Keratinocyte (primary cell): ENCODE measurements around the gene IKZF1. TPM values are rescaled to one million over a fixed set of nuclear protein-coding genes. Genes with fewer than 3 reads are reported as not detected.

Experiments used
- DNase-seq: peaks from one replicate; pipeline ENCODE4 v3.0.0-alpha.2; 2011; ENCODE audit warnings: low read depth, missing footprints, low spot score
- FAIRE-seq: peaks from 2 replicates; lab custom pipeline; 2011; peaks lifted over from hg19 to GRCh38; lab: Jason Lieb, UNC
- H2AFZ ChIP-seq: 2 replicates; pipeline ENCODE4 v1.6.0; 2012; ENCODE audit warnings: low read length, control low read depth, inconsistent platforms; ENCODE audit not compliant: control insufficient read depth
- H3K27ac ChIP-seq: 2 replicates; pipeline ENCODE4 v1.5.1; 2011; ENCODE audit warnings: low read length; ENCODE audit not compliant: control insufficient read depth, insufficient read depth
- H3K27me3 ChIP-seq: 3 replicates; pipeline ENCODE4 v1.6.0; 2011; ENCODE audit warnings: low read length; ENCODE audit not compliant: control insufficient read depth, insufficient read depth; ENCODE audit errors: extremely low read depth
- H3K36me3 ChIP-seq, 2 experiments: 2 replicates in 1 of 2; 3 replicates in 1 of 2; pipeline ENCODE4 v1.5.1; 2011; ENCODE audit warnings: low read length in 2 of 2, mild to moderate bottlenecking in 1 of 2; ENCODE audit not compliant: control insufficient read depth in 2 of 2, insufficient read depth in 2 of 2; ENCODE audit errors: extremely low read depth in 1 of 2
- H3K4me1 ChIP-seq: 3 replicates; pipeline ENCODE4 v1.5.1; 2011; ENCODE audit warnings: low read length; ENCODE audit not compliant: control insufficient read depth, insufficient read depth; ENCODE audit errors: extremely low read depth
- H3K4me2 ChIP-seq: 3 replicates; pipeline ENCODE4 v1.6.0; 2011; ENCODE audit warnings: low read depth, low read length; ENCODE audit not compliant: control insufficient read depth, insufficient read depth; ENCODE audit errors: extremely low read depth
- H3K4me3 ChIP-seq, 3 experiments: fragments of 200-600 bp in 1 of 3; sonication (generic) in 1 of 3; 2 replicates in 2 of 3; 3 replicates in 1 of 3; pipeline ENCODE4 v1.5.1; 2011 to 2016; ENCODE audit warnings: low read length in 3 of 3, mild to moderate bottlenecking in 3 of 3, control low read depth in 2 of 3, inconsistent platforms in 1 of 3, low read depth in 1 of 3, mixed read lengths in 1 of 3, mixed run types in 1 of 3, moderate library complexity in 1 of 3; ENCODE audit not compliant: control insufficient read depth in 2 of 3, insufficient read depth in 2 of 3; ENCODE audit errors: extremely low read depth in 1 of 3
- H3K79me2 ChIP-seq: 2 replicates; pipeline ENCODE4 v1.6.0; 2012; ENCODE audit warnings: low read length; ENCODE audit not compliant: control insufficient read depth, insufficient read depth
- H3K9ac ChIP-seq: 3 replicates; pipeline ENCODE4 v1.6.0; 2011; ENCODE audit warnings: low read length; ENCODE audit not compliant: control insufficient read depth, insufficient read depth; ENCODE audit errors: extremely low read depth
- H3K9me1 ChIP-seq: 3 replicates; pipeline ENCODE4 v1.6.0; 2011; ENCODE audit warnings: low read length; ENCODE audit not compliant: control insufficient read depth, insufficient read depth; ENCODE audit errors: extremely low read depth
- H3K9me3 ChIP-seq: 2 replicates; pipeline ENCODE4 v1.5.1; 2012; ENCODE audit warnings: low read depth, low read length; ENCODE audit not compliant: control insufficient read depth
- H4K20me1 ChIP-seq: 3 replicates; pipeline ENCODE4 v1.6.0; 2011; ENCODE audit warnings: low read length; ENCODE audit not compliant: control insufficient read depth, insufficient read depth; ENCODE audit errors: extremely low read depth
- CTCF ChIP-seq, 3 experiments: IDR thresholded peaks in 1 of 3; conservative IDR thresholded peaks in 1 of 3; optimal IDR thresholded peaks in 1 of 3; 2 replicates in 2 of 3; 3 replicates in 1 of 3; pipeline versions ENCODE3 to v1.5.1; 2011; ENCODE audit warnings: low read length in 3 of 3, mild to moderate bottlenecking in 3 of 3, moderate library complexity in 2 of 3, control low read depth in 1 of 3, inconsistent platforms in 1 of 3; ENCODE audit not compliant: insufficient read depth in 2 of 3; ENCODE audit errors: extremely low read depth in 1 of 3
- EZH2 ChIP-seq: IDR thresholded peaks from one replicate; pipeline ENCODE4 v1.6.1; 2012; ENCODE audit warnings: inconsistent platforms, mild to moderate bottlenecking, low read length, moderate library complexity
- dilution Hi-C: fragments of 300-500 bp; cut with MboI; formaldehyde crosslinking; loops from one replicate; pipeline ENCODE4 v1.7.0; 2020; ENCODE audit warnings: low sequenced_read_pairs; ENCODE audit not compliant: extremely low pct_ligation_motif_present
- polyA plus RNA-seq, 5 experiments: library from polyadenylated mRNA; depleted of rRNA in 3 of 5; stranded (reverse) in 3 of 5; stranded (forward) in 1 of 5; unstranded in 1 of 5; fragments of >200 nt; gene quantifications; 1 replicate in 1 of 5; 2 replicates in 3 of 5; 3 replicates in 1 of 5; pipeline versions ENCODE4 v1.2.1 to v1.2.3, GENCODE V29; 2011 to 2012; ENCODE audit warnings: missing spikeins in 2 of 5, low read depth in 1 of 5, low replicate concordance in 1 of 5

IKZF1 gene
- polyA plus RNA-seq, 1 donor (not counting 4 experiments of a cell fraction or from before 2014, with no cell fraction given): not detected

- H3K36me3 ChIP-seq: no peaks in the 10 kb centered on the region
- no peaks in the 10 kb centered on the region for H3K9me1 ChIP-seq
- TF ChIP-seq EZH2: no peak
- TF ChIP-seq CTCF (optimal IDR thresholded peaks at IDR 0.05 in 1 of 3, IDR thresholded peaks at IDR 0.05 in 1 of 3, conservative IDR thresholded peaks at IDR 0.05 in 1 of 3; ENCODE audit: extremely low read depth in 1 of 3, insufficient read depth in 2 of 3, low read length in 3 of 3): no peak
- H4K20me1 ChIP-seq: no peaks in the 10 kb centered on the region
- no peak overlapping the region for H3K9ac ChIP-seq
- no peak overlapping the region for H2AFZ ChIP-seq
- H3K4me3 ChIP-seq: no peak overlapping the region
- no peak overlapping the region for H3K4me2 ChIP-seq
- H3K27me3 ChIP-seq: no peaks in the 10 kb centered on the region
- FAIRE-seq (no peak), DNase-seq (no peak)
- no peaks in the 10 kb centered on the region for H3K79me2 ChIP-seq
- dilution Hi-C loops: no loop called here
- no peaks in the 10 kb centered on the region for H3K4me1 ChIP-seq
- H3K27ac ChIP-seq: no peak overlapping the region
- H3K9me3 ChIP-seq: no peaks in the 10 kb centered on the region
These were observed 19.6 kb downstream of the IKZF1 start for GRCh38 chr7:50324113-50324512.

- H3K36me3 ChIP-seq: no peaks in the 10 kb centered on the region
These were observed 22.9 kb downstream of the IKZF1 start for GRCh38 chr7:50327443-50327842.

More at GRCh38 chr7:50327443-50327842, 22.9 kb downstream of the IKZF1 start:
- dilution Hi-C loops: no loop called here
- H3K4me2 ChIP-seq: no peak overlapping the region
- no peak overlapping the region for H3K4me3 ChIP-seq
- no peak overlapping the region for H3K9ac ChIP-seq
- no peaks in the 10 kb centered on the region for H4K20me1 ChIP-seq
- FAIRE-seq (no peak), DNase-seq (no peak)
- H2AFZ ChIP-seq: no peak overlapping the region
- peaks cover 2% of the 10 kb centered on the region for H3K27me3 ChIP-seq
- no peaks in the 10 kb centered on the region for H3K79me2 ChIP-seq
- H3K9me3 ChIP-seq: no peaks in the 10 kb centered on the region
- H3K9me1 ChIP-seq: no peaks in the 10 kb centered on the region
- TF ChIP-seq CTCF (optimal IDR thresholded peaks at IDR 0.05 in 1 of 3, IDR thresholded peaks at IDR 0.05 in 1 of 3, conservative IDR thresholded peaks at IDR 0.05 in 1 of 3; ENCODE audit: extremely low read depth in 1 of 3, insufficient read depth in 2 of 3, low read length in 3 of 3) (no peak), EZH2 (no peak)
- no peaks in the 10 kb centered on the region for H3K4me1 ChIP-seq
- H3K27ac ChIP-seq: no peak overlapping the region
